Astrocyte (in vitro differentiated cells and primary cell): ENCODE data around the gene ZNF181.

Experiments
- EZH2 ChIP-seq: IDR thresholded peaks from 2 replicates; pipeline ENCODE4 v1.6.1; 2012; ENCODE audit warnings: mild to moderate bottlenecking, low read length, inconsistent platforms; ENCODE audit not compliant: insufficient read depth
- TF ChIP-seq, protein P1 (sequence below): IDR thresholded peaks from 2 replicates; pipeline ENCODE4 v1.5.1; 2011; ENCODE audit warnings: low read depth, mild to moderate bottlenecking, inconsistent platforms, low read length, moderate library complexity; ENCODE audit not compliant: insufficient read depth

DNA sequence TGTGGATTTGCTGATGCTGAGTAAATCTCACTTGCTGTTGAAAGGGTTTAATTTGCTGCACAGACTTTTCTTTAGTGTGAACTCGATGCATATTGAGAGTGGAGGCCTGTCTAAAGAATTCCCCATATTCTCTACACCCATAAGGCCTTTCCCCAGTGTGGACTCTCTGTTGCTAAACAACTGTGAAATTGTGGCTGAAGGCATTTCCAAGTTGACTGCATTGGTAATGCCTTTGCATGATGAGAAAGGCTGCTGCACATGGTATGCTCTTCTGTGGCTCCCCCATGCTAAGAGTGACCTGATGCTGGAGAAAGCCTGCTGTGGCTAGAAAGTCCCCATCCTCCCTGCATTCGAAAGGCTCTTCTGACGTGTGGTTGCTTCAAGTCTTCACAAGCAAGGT lies 45.6 kb downstream of the ZNF181 start:
- TF ChIP-seq, protein P1, sequence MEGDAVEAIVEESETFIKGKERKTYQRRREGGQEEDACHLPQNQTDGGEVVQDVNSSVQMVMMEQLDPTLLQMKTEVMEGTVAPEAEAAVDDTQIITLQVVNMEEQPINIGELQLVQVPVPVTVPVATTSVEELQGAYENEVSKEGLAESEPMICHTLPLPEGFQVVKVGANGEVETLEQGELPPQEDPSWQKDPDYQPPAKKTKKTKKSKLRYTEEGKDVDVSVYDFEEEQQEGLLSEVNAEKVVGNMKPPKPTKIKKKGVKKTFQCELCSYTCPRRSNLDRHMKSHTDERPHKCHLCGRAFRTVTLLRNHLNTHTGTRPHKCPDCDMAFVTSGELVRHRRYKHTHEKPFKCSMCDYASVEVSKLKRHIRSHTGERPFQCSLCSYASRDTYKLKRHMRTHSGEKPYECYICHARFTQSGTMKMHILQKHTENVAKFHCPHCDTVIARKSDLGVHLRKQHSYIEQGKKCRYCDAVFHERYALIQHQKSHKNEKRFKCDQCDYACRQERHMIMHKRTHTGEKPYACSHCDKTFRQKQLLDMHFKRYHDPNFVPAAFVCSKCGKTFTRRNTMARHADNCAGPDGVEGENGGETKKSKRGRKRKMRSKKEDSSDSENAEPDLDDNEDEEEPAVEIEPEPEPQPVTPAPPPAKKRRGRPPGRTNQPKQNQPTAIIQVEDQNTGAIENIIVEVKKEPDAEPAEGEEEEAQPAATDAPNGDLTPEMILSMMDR = no peak
- TF ChIP-seq EZH2 = no peak
